AG04449 (cell line): ENCODE results near the gene TNFAIP2.
A peak's percentile ranks its signal among the peaks of the same experiment; 100 is the strongest.
"Not testable (repeated sequence)": the region's sequence is repeated elsewhere in the genome, so short reads cannot be mapped to it uniquely, and the experiment has no call there.

Source experiments
- CTCF ChIA-PET: fragments of 350-600 bp; formaldehyde crosslinking; extraction: SDS; loops from one replicate; lab custom pipeline; 2021; ENCODE audit warnings: antibody characterized with exemption; lab: Yijun Ruan, JAX
- POLR2A ChIA-PET: fragments of 400-600, 350-600 bp; formaldehyde crosslinking; extraction: SDS; loops from one replicate; lab custom pipeline; 2020; ENCODE audit warnings: antibody characterized with exemption, inconsistent platforms; lab: Yijun Ruan, JAX
- DNase-seq: peaks from one replicate; pipeline ENCODE4 v3.0.0-alpha.2; 2010; ENCODE audit warnings: low read depth, low spot score
- H3K4me3 ChIP-seq: 2 replicates; pipeline ENCODE4 v1.5.1; 2011; ENCODE audit warnings: low read depth, mild to moderate bottlenecking, control low read depth, low read length
- CTCF ChIP-seq: IDR thresholded peaks from one replicate; pipeline ENCODE4 v1.5.1; 2011; ENCODE audit warnings: mild to moderate bottlenecking, moderate library complexity, low read length, control low read depth, inconsistent platforms; ENCODE audit not compliant: insufficient read depth; ENCODE audit errors: missing control alignments

The TNFAIP2 gene

GRCh38 chr14:103118663-103119404 lies 4.4 kb upstream of the TNFAIP2 start:
- no peak for TF ChIP-seq CTCF
- ChIA-PET CTCF (interaction anchor here (0.9 to 6.3 kb wide), 3 partner anchors 10 to 66 kb away, joined by 3 to 79 read pairs (median 6); no protein-coding TSS in a partner anchor), POLR2A (no interaction called here)
- DNase-seq: no peak
- no peak overlapping the region for H3K4me3 ChIP-seq

- POLR2A ChIA-PET, H3K4me3 ChIP-seq, DNase-seq: not testable (repeated sequence)
- CTCF ChIA-PET: interaction anchor here (1.7 to 6.3 kb wide), 2 partner anchors 11 to 14 kb away, joined by 6 to 79 read pairs; no protein-coding TSS in a partner anchor
Observed at GRCh38 chr14:103119527-103119926, 3.7 kb upstream of the TNFAIP2 start.

GRCh38 chr14:103121121-103121845 lies 2.0 kb upstream of the TNFAIP2 start:
- H3K4me3 ChIP-seq: no peak overlapping the region
- ChIA-PET POLR2A (no interaction called here), CTCF (interaction anchor here (1.2 to 1.4 kb wide), 2 partner anchors 12 to 16 kb away, joined by 3 to 7 read pairs; no protein-coding TSS in a partner anchor)
- no peak for DNase-seq
- TF ChIP-seq CTCF: no peak

GRCh38 chr14:103121846-103122584 lies 1.2 kb upstream of the TNFAIP2 start:
- DNase-seq: no peak
- ChIA-PET POLR2A (no interaction called here), CTCF (interaction anchor here (1.2 to 1.4 kb wide), 2 partner anchors 13 to 17 kb away, joined by 3 to 7 read pairs; no protein-coding TSS in a partner anchor)
- no peak for TF ChIP-seq CTCF
- no peak overlapping the region for H3K4me3 ChIP-seq

- no peak for DNase-seq
- CTCF ChIA-PET: no interaction called here
- H3K4me3 ChIP-seq: no peak overlapping the region
- POLR2A ChIA-PET: no interaction called here
- TF ChIP-seq CTCF: no peak
Observed at GRCh38 chr14:103122585-103122946, 695 bp upstream of the TNFAIP2 start.

- CTCF ChIA-PET: interaction anchor here (4.0 kb wide), 1 partner anchor 19 kb away, joined by 18 read pairs; no protein-coding TSS in a partner anchor
- H3K4me3 ChIP-seq: peak overlapping the region; percentile 39
- TF ChIP-seq CTCF: peak; percentile 30
- DNase-seq: no peak
- POLR2A ChIA-PET: no interaction called here
Observed at GRCh38 chr14:103123634-103124500, 606 bp downstream of the TNFAIP2 start.
